Nephron (organoid): ENCODE results near the gene LGR5.
A peak's percentile ranks its signal among the peaks of the same experiment; 100 is the strongest.
"Not testable (repeated sequence)": the region's sequence is repeated elsewhere in the genome, so short reads cannot be mapped to it uniquely, and the experiment has no call there.

ENCODE experiments used
- H3K27ac Mint-ChIP-seq, 3 experiments: 2 replicates each; pipeline ENCODE4 v1.8.0; 2020; ENCODE audit warnings: mixed read lengths in 3 of 3, mild to moderate bottlenecking in 2 of 3, moderate library complexity in 1 of 3
- H3K27me3 Mint-ChIP-seq: 2 replicates; pipeline ENCODE4 v1.8.0; 2021; ENCODE audit warnings: low read depth, mild to moderate bottlenecking, moderate library complexity, mixed read lengths
- H3K36me3 Mint-ChIP-seq: 2 replicates; pipeline ENCODE4 v1.8.0; 2020; ENCODE audit warnings: low read depth, mixed read lengths
- H3K4me1 Mint-ChIP-seq: 2 replicates; pipeline ENCODE4 v1.8.0; 2020; ENCODE audit warnings: mixed read lengths
- H3K4me3 Mint-ChIP-seq, 3 experiments: 2 replicates each; pipeline ENCODE4 v1.8.0; 2020; ENCODE audit warnings: mild to moderate bottlenecking in 3 of 3, mixed read lengths in 3 of 3, moderate library complexity in 2 of 3
- H3K9me3 Mint-ChIP-seq: 2 replicates; pipeline ENCODE4 v1.8.0; 2020; ENCODE audit warnings: mixed read lengths
- CTCF ChIP-seq, 3 experiments: fragments of 200-600 bp; sonication (generic); IDR thresholded peaks; one replicate each; pipeline ENCODE4 v1.5.0; 2021; ENCODE audit warnings: antibody characterized with exemption in 3 of 3; ENCODE audit not compliant: unreplicated experiment in 3 of 3

The LGR5 gene

GRCh38 chr12:71548893-71549292 lies 109.3 kb downstream of the LGR5 start:
- no peaks in the 10 kb centered on the region for H3K27me3 Mint-ChIP-seq
- no peak overlapping the region for H3K27ac Mint-ChIP-seq
- TF ChIP-seq CTCF (IDR thresholded peaks at IDR 0.05; ENCODE audit: unreplicated experiment in 3 of 3) = no peak
- H3K4me3 Mint-ChIP-seq = no peak overlapping the region
- H3K4me1 Mint-ChIP-seq = peaks cover 8% of the 10 kb centered on the region
- no peaks in the 10 kb centered on the region for H3K9me3 Mint-ChIP-seq
- H3K36me3 Mint-ChIP-seq = peaks cover 4% of the 10 kb centered on the region

- Mint-ChIP-seq H3K4me1 (peaks cover 8% of the 10 kb centered on the region), H3K9me3 (no peaks in the 10 kb centered on the region), H3K4me3 (no peak overlapping the region), H3K27ac (no peak overlapping the region), H3K36me3 (peaks cover 23% of the 10 kb centered on the region), H3K27me3 (peaks cover 4% of the 10 kb centered on the region)
- peak; percentile 55 to 59 (median 57) for TF ChIP-seq CTCF (IDR thresholded peaks at IDR 0.05; ENCODE audit: unreplicated experiment in 3 of 3)
Measured at GRCh38 chr12:71551529-71551928, 111.9 kb downstream of the LGR5 start.

GRCh38 chr12:71552728-71553501 lies 113.3 kb downstream of the LGR5 start:
- Mint-ChIP-seq H3K4me3 (no peak overlapping the region), H3K4me1 (peaks cover 8% of the 10 kb centered on the region), H3K27me3 (peaks cover 6% of the 10 kb centered on the region), H3K27ac (no peak overlapping the region), H3K36me3 (peaks cover 27% of the 10 kb centered on the region), H3K9me3 (no peaks in the 10 kb centered on the region)
- TF ChIP-seq CTCF (IDR thresholded peaks at IDR 0.05; ENCODE audit: unreplicated experiment in 3 of 3) = no peak

- Mint-ChIP-seq H3K36me3 (peaks cover 27% of the 10 kb centered on the region), H3K27me3 (peaks cover 6% of the 10 kb centered on the region), H3K4me3 (no peak overlapping the region), H3K4me1 (peaks cover 4% of the 10 kb centered on the region), H3K27ac (no peak overlapping the region), H3K9me3 (no peaks in the 10 kb centered on the region)
- TF ChIP-seq CTCF (IDR thresholded peaks at IDR 0.05; ENCODE audit: unreplicated experiment in 3 of 3) = no peak
Measured at GRCh38 chr12:71555191-71555590, 115.6 kb downstream of the LGR5 start.

GRCh38 chr12:71555789-71556188 lies 116.2 kb downstream of the LGR5 start:
- H3K36me3 Mint-ChIP-seq = peaks cover 27% of the 10 kb centered on the region
- not testable (repeated sequence) for H3K9me3 Mint-ChIP-seq, H3K4me1 Mint-ChIP-seq, H3K27me3 Mint-ChIP-seq, H3K27ac Mint-ChIP-seq, H3K4me3 Mint-ChIP-seq

- no peak for TF ChIP-seq CTCF (IDR thresholded peaks at IDR 0.05; ENCODE audit: unreplicated experiment in 3 of 3)
- H3K36me3 Mint-ChIP-seq = peaks cover 27% of the 10 kb centered on the region
- no peaks in the 10 kb centered on the region for H3K9me3 Mint-ChIP-seq
- H3K27ac Mint-ChIP-seq = no peak overlapping the region
- H3K27me3 Mint-ChIP-seq = peaks cover 9% of the 10 kb centered on the region
- H3K4me1 Mint-ChIP-seq = peaks cover 1% of the 10 kb centered on the region
- no peak overlapping the region for H3K4me3 Mint-ChIP-seq
Measured at GRCh38 chr12:71556448-71556847, 116.8 kb downstream of the LGR5 start.
